ENCODE results near the gene PNLIPRP1.

GRCh38 chr10:116588995-116589394 is 1.8 kb upstream of the PNLIPRP1 start:
- no peak for TF ChIP-seq SUZ12 (IDR thresholded peaks at IDR 0.05)
- no peak for TF ChIP-seq FOXM1 (IDR thresholded peaks at IDR 0.05; ENCODE audit: borderline replicate concordance)
- no peak for TF ChIP-seq BHLHE40 (IDR thresholded peaks at IDR 0.05; ENCODE audit: borderline replicate concordance)
- no peak for TF ChIP-seq FOXK2 (IDR thresholded peaks at IDR 0.05)
- TF ChIP-seq SP1 (IDR thresholded peaks at IDR 0.05), result no peak
- TF ChIP-seq ARNT (IDR thresholded peaks at IDR 0.05), result no peak
- TF ChIP-seq ELF4 (IDR thresholded peaks at IDR 0.05), result no peak
- TF ChIP-seq FOXA1 (IDR thresholded peaks at IDR 0.05), result no peak
- no peak for TF ChIP-seq HDGF (IDR thresholded peaks at IDR 0.05; ENCODE audit: borderline replicate concordance)
- no peak for TF ChIP-seq ZNF384 (IDR thresholded peaks at IDR 0.05)
- TF ChIP-seq LEF1 (IDR thresholded peaks at IDR 0.05; ENCODE audit: borderline replicate concordance), result no peak
- TF ChIP-seq, protein P1, sequence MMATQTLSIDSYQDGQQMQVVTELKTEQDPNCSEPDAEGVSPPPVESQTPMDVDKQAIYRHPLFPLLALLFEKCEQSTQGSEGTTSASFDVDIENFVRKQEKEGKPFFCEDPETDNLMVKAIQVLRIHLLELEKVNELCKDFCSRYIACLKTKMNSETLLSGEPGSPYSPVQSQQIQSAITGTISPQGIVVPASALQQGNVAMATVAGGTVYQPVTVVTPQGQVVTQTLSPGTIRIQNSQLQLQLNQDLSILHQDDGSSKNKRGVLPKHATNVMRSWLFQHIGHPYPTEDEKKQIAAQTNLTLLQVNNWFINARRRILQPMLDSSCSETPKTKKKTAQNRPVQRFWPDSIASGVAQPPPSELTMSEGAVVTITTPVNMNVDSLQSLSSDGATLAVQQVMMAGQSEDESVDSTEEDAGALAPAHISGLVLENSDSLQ (IDR thresholded peaks at IDR 0.05), result no peak
- no peak for TF ChIP-seq TARDBP (IDR thresholded peaks at IDR 0.05)
- TF ChIP-seq CTBP1 (IDR thresholded peaks at IDR 0.05; ENCODE audit: borderline replicate concordance), result no peak
